K562 (cell line): ENCODE measurements around the gene OXSR1. TPM values are rescaled to one million over a fixed set of nuclear protein-coding genes. Genes with fewer than 3 reads are reported as not detected.

Source experiments
- ASH1L ChIP-seq: fragments of 450-650 bp; IDR thresholded peaks from 2 replicates; pipeline ENCODE4 v1.6.1; 2018; ENCODE audit warnings: borderline replicate concordance, mild to moderate bottlenecking, low read depth; ENCODE audit not compliant: partially characterized antibody
- CBX3 ChIP-seq, 2 experiments: IDR thresholded peaks; 1 replicate in 1 of 2; 2 replicates in 1 of 2; pipeline ENCODE4 v1.6.1; 2012; ENCODE audit warnings: inconsistent platforms in 2 of 2, low read length in 2 of 2, borderline replicate concordance in 1 of 2, control low read depth in 1 of 2
- ETV5 ChIP-seq: sonication (generic); formaldehyde crosslinking; IDR thresholded peaks from 2 replicates; pipeline ENCODE4 v1.4.0; 2020; ENCODE audit warnings: low read depth, mild to moderate bottlenecking, missing genetic modification reagents
- GABPB1 ChIP-seq: sonication (generic); formaldehyde crosslinking; IDR thresholded peaks from 2 replicates; pipeline ENCODE4 v1.8.0; 2022; ENCODE audit warnings: mild to moderate bottlenecking, missing genetic modification reagents
- HIVEP1 ChIP-seq: fragments of 250-450 bp; sonication (Bioruptor Pico); IDR thresholded peaks from 2 replicates; pipeline ENCODE4 v1.4.0; 2020; ENCODE audit warnings: mild to moderate bottlenecking
- HMBOX1 ChIP-seq: sonication (generic); IDR thresholded peaks from 2 replicates; pipeline ENCODE4 v1.6.1; 2016
- IFI16 ChIP-seq: fragments of 250-450 bp; sonication (Bioruptor Pico); IDR thresholded peaks from 2 replicates; pipeline ENCODE4 v2.1.2; 2022; ENCODE audit warnings: mild to moderate bottlenecking, inconsistent platforms
- LCOR ChIP-seq: sonication (generic); formaldehyde crosslinking; IDR thresholded peaks from 2 replicates; pipeline ENCODE4 v1.8.0; 2022; ENCODE audit warnings: mild to moderate bottlenecking, missing genetic modification reagents
- MBD1 ChIP-seq: fragments of 250-450 bp; sonication (Bioruptor Pico); IDR thresholded peaks from 2 replicates; pipeline ENCODE4 v1.8.0; 2022; ENCODE audit warnings: inconsistent platforms
- MECOM ChIP-seq: fragments of 250-450 bp; sonication (Bioruptor Pico); IDR thresholded peaks from 2 replicates; pipeline ENCODE4 v1.8.0; 2022; ENCODE audit warnings: inconsistent platforms
- MEIS2 ChIP-seq: fragments of 450-650 bp; IDR thresholded peaks from 2 replicates; pipeline ENCODE4 v1.6.1; 2014; ENCODE audit warnings: mild to moderate bottlenecking; ENCODE audit not compliant: partially characterized antibody
- MTA2 ChIP-seq: fragments of 450-650 bp; IDR thresholded peaks from 2 replicates; pipeline ENCODE4 v1.6.1; 2016; ENCODE audit warnings: low read depth
- PHF21A ChIP-seq: fragments of 450-650 bp; IDR thresholded peaks from 2 replicates; pipeline ENCODE4 v1.6.1; 2017; ENCODE audit warnings: low read depth, borderline replicate concordance
- RNF219 ChIP-seq: fragments of 250-450 bp; sonication (Bioruptor Pico); IDR thresholded peaks from 2 replicates; pipeline ENCODE4 v1.5.0; 2022; ENCODE audit warnings: mild to moderate bottlenecking
- SMARCE1 ChIP-seq: fragments of 450-650 bp; IDR thresholded peaks from 2 replicates; pipeline ENCODE4 v1.7.1; 2016; ENCODE audit warnings: mild to moderate bottlenecking
- SOX6 ChIP-seq: fragments of 450-650 bp; IDR thresholded peaks from 2 replicates; pipeline ENCODE4 v1.6.1; 2014; ENCODE audit warnings: mild to moderate bottlenecking
- SP1 ChIP-seq: sonication (generic); formaldehyde crosslinking; IDR thresholded peaks from 2 replicates; pipeline ENCODE4 v1.8.1; 2022; ENCODE audit warnings: mild to moderate bottlenecking, missing genetic modification reagents
- TAF15 ChIP-seq: fragments of 200-400 bp; formaldehyde crosslinking; IDR thresholded peaks from 2 replicates; pipeline ENCODE4 v1.6.1; 2017; ENCODE audit warnings: mild to moderate bottlenecking, low read depth, low read length, moderate library complexity
- ZKSCAN8 ChIP-seq: fragments of 200-800 bp; sonication (Bioruptor generic); IDR thresholded peaks from 2 replicates; pipeline ENCODE4 v1.6.1; 2016; ENCODE audit warnings: missing genetic modification characterization, missing compliant biosample characterization
- ZNF280A ChIP-seq: fragments of 450-650 bp; IDR thresholded peaks from 2 replicates; pipeline ENCODE4 v1.6.1; 2018; ENCODE audit warnings: mild to moderate bottlenecking, low read depth; ENCODE audit not compliant: partially characterized antibody
- ZNF507 ChIP-seq: conservative IDR thresholded peaks from 2 replicates; pipeline ENCODE4 v1.6.1; 2017; ENCODE audit warnings: missing genetic modification characterization, missing compliant biosample characterization
- ZNF512 ChIP-seq: IDR thresholded peaks from 2 replicates; pipeline ENCODE4 v1.6.1; 2016; ENCODE audit warnings: missing genetic modification characterization, missing compliant biosample characterization
- polyA plus RNA-seq, 8 experiments: library from polyadenylated mRNA; depleted of rRNA in 4 of 8; stranded (reverse) in 5 of 8; unstranded in 3 of 8; fragments of >200 nt; fragmentation: Nextera tagmentation in 2 of 8; fragmentation: Illumina TruSeq in 1 of 8; extraction: Ambion mirVana in 2 of 8; extraction: Trizol in 1 of 8; gene quantifications; 2 replicates each; pipeline versions ENCODE4 v1.2.1 to v1.2.3, GENCODE V29; 2011 to 2014; ENCODE audit warnings: inconsistent platforms in 1 of 8, missing spikeins in 1 of 8
- total RNA-seq, 7 experiments: library from RNA; depleted of rRNA in 6 of 7; stranded (reverse); fragments of >200 nt in 6 of 7; fragmentation: Illumina TruSeq in 2 of 7; extraction: Trizol in 2 of 7; gene quantifications; 2 replicates each; pipeline versions ENCODE4 v1.2.1 to v1.2.3, GENCODE V29; 2011 to 2021; ENCODE audit warnings: low replicate concordance in 1 of 7

OXSR1 gene
- total and polyA plus RNA-seq, 9 of the 15 experiments (the other 6 are each of a cell fraction or from before 2014, with no cell fraction given): 15.7 to 87.6 (median 48.7) TPM

GRCh38 chr3:38257583-38257982 is 92.2 kb downstream of the OXSR1 start (continued):
- no peak for TF ChIP-seq MBD1 (CRISPR knock-in tag)
- TF ChIP-seq LCOR: no peak
- TF ChIP-seq RNF219: no peak
- peak; percentile 30; the same call in 1 of the 2 replicates for TF ChIP-seq SMARCE1
- TF ChIP-seq HIVEP1 (CRISPR knock-in tag): no peak
- TF ChIP-seq SP1 (CRISPR knock-in tag): no peak
- peak; percentile 85 for TF ChIP-seq MEIS2
- TF ChIP-seq ZNF280A: no peak
- no peak for TF ChIP-seq CBX3 (IDR thresholded peaks at IDR 0.05; ENCODE audit: borderline replicate concordance in 1 of 2, low read length in 2 of 2)
- TF ChIP-seq ZKSCAN8 (CRISPR knock-in tag): 0 out of 2 replicates have a peak, but pooled peaks have one; percentile 29
- TF ChIP-seq GABPB1 (CRISPR knock-in tag): no peak
- peak; percentile 39; the same call in 1 of the 2 replicates for TF ChIP-seq SOX6
- TF ChIP-seq MECOM (CRISPR knock-in tag): no peak
- no peak for TF ChIP-seq PHF21A
- TF ChIP-seq ZNF507 (tag): no peak
- no peak for TF ChIP-seq IFI16
- no peak for TF ChIP-seq ASH1L
- TF ChIP-seq TAF15: no peak
- TF ChIP-seq ZNF512 (tag): no peak
- no peak for TF ChIP-seq MTA2
- TF ChIP-seq HMBOX1: peak; percentile 90
- TF ChIP-seq ETV5 (CRISPR knock-in tag): no peak
- TF ChIP-seq, all 486 proteins: peak for 17
